GM12872 (cell line): ENCODE data around the gene PDE1C.
A peak's percentile ranks its signal among the peaks of the same experiment; 100 is the strongest.

Source experiments
- CTCF ChIP-seq: IDR thresholded peaks from 3 replicates; pipeline ENCODE4 v1.5.1; 2011; ENCODE audit warnings: low read depth, mild to moderate bottlenecking, low read length, moderate library complexity; ENCODE audit not compliant: insufficient read depth

The PDE1C gene

GRCh38 chr7:31772211-31772610, 298.0 kb downstream of the PDE1C start:
- no peak for TF ChIP-seq CTCF

GRCh38 chr7:31767686-31768358, 302.4 kb downstream of the PDE1C start:
- no peak for TF ChIP-seq CTCF

GRCh38 chr7:31764462-31764861, 305.7 kb downstream of the PDE1C start:
- TF ChIP-seq CTCF = no peak

GRCh38 chr7:31763548-31763947, 306.7 kb downstream of the PDE1C start:
- peak; percentile 48 for TF ChIP-seq CTCF

GRCh38 chr7:31761646-31762045, 308.6 kb downstream of the PDE1C start:
- no peak for TF ChIP-seq CTCF

- no peak for TF ChIP-seq CTCF
Measured at GRCh38 chr7:31758755-31759154, 311.5 kb downstream of the PDE1C start.

GRCh38 chr7:31751726-31752125, 318.5 kb downstream of the PDE1C start:
- no peak for TF ChIP-seq CTCF
